GM18861 (cell line): ENCODE measurements around the gene FOXP1.

Experiments
- ATAC-seq: cut with Tn5 transposase; IDR thresholded peaks from one replicate; pipeline ENCODE4 v1.9.1; 2021; ENCODE audit not compliant: unreplicated experiment

FOXP1 gene

DNA sequence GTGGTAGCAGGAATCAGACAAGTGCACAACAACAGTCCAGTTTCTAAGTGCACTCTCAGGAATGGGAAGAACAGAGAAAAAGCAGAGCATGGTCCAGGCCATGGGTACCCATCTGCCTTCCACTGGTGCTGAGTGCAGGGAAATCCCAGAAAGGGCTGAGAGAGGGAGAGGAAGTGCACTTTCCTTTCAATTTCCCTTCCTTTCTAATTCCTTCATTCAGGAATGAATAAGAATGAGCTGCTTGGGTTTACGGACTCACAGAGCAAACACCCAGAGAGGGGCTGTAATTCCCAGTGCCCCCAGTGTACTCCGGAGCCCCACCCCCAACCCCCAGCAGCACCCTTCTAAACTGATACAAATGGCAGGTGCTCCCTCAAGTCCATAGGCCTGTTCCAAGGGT, 300.6 kb downstream of the FOXP1 start:
- no peak for ATAC-seq

DNA sequence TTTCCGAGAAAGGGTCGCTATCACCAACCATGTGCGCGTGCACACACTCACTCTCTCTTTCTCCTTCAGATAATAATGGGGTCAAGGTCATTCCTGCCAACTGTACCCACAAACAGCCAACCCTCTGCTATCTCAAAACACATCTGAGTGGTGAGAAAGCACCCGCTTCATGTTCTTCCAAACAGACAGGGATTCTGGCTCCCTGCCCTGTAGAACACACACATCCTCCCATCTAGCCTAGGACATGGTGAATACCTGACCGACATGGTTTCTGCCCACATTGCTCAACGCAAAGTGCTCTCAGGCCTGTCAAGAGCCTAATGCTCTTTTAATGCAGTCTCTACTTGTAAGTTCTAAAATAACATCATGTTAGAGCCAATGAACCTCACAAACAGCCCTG, 302.2 kb downstream of the FOXP1 start:
- ATAC-seq = no peak

DNA sequence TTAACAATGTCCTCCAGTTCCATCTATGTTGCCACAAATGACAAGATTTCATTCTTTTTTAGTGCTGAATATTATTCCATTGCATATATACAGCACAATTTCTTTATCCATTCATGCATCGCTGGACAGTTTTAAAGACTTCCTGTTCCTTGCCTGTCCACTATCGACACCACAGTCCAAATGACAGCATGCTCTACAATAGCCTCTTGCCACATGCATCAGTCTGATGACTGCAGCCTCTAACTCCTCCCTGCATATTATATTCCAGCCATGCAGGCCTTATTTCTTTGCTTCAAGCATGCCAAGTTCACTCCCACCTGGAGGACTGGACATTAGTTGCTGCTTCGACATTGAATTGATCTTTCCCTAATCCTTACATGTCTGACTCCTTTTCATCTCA, 306.2 kb downstream of the FOXP1 start:
- ATAC-seq = no peak

DNA sequence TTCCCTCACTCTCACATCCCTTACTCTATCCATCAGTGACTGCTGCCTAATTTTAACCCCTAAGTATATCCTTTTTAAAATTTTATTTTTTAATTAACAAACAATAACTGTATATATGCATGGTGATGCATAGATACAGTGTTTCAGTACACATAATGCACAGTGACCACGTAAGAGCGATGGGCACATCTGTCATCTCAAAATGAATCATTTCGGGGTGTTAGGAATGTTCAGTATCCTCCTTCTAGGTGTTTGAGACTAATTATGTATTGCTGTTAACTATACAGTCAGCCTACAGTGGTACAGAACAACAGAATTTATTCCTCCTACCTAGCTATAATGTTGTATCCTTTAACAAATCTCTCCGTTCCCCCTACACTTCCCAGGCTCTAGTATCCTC, 307.0 kb downstream of the FOXP1 start:
- ATAC-seq = no peak

DNA sequence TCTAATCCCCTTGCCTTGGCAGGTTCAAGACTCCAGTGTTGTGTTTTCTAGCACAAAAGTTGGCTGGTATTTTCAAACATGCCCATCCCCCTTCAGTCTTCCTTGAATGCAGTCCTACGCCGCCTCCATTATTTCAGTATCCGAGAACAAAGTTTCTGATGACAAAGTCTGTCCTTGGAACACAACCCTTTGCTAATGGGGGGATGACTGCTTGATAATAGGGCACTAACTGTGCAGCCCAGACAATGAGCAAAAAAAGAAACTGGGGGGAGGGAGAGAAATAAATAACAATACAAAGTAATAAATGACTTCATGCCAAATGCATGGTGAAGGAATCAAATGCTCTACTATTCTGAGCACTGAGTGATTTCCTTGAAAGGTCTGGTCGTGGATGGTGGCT, 310.1 kb downstream of the FOXP1 start:
- ATAC-seq = no peak

DNA sequence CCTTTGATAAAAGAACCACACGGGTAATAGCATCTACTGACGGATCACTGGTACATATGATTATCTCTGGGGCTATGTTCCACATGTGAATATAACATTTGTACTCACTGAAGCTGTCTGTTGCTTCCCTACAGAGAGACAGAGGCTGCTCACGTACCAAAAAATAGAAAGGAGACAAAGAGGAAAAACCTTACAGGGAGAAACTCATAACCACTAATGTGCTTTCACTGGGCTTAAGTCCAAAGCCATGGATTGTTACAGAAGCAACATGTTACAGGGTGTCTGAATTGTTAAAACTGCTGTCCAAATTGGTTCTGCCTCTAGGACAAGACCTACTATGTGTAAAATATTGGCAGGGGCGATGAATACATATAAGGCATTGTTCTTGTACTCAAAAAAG, 311.9 kb downstream of the FOXP1 start:
- ATAC-seq = no peak

DNA sequence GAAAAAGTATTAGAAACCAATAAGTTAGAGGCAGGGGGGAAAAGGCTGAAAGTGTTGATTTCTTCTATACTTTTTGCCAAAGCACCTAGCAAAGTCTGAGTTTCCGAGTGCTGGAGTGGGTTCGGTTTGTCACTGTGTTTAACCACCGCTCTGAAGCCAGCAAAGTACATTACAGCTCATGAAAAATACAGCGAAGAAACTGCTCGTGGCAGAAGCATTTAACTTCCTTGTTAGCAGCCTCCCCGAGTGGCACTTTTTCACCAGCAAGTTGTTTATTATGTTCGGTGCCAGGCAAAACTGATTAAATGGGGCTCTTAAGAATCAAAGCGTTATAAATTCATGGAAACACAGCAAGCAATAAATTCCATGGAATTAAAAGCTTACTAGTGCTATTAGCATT, 313.6 kb downstream of the FOXP1 start:
- no peak for ATAC-seq

DNA sequence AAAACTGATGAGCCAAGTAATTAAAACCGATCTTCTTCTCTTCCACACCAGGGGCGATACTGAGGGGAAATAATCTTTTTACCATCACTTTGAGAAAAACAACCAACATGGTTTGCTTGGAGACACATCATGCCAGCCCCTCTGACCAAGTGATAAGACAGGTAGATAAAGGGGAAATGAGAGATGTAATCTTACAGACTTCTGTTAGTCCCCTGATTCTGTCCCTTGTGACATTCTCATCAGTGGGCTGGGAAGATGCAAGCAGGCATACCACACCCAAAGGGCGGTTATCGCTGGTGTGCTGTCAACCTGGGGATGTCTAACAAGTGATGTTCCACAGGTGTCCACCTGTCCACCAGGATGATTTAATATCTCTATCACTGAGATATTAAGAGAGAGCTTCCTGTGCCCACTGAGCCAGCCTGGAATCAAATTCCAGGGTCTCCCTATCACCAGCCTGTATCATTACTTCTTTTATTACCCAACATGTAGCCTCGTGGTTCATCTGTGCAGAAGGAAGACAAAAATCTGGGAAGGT, 315.0 kb downstream of the FOXP1 start:
- ATAC-seq = no peak

DNA sequence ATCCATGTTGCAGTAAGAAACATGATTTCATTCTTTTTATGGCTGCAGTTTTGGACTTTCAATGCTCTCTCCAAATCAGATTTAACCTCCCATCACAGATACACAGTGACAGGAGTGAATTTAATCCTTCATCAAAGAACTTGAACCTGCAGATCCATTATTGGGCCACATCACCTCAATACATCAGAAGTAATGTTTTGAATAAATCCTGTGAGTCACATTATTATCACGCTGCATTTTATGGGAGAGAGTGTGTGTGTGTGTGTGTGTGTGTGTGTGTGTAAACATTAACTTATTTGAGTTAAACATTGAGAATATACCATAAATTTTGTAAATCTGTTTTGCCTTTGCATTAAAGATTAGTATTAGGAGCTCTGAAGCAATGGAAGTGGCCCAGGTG, 316.7 kb downstream of the FOXP1 start:
- ATAC-seq = no peak

DNA sequence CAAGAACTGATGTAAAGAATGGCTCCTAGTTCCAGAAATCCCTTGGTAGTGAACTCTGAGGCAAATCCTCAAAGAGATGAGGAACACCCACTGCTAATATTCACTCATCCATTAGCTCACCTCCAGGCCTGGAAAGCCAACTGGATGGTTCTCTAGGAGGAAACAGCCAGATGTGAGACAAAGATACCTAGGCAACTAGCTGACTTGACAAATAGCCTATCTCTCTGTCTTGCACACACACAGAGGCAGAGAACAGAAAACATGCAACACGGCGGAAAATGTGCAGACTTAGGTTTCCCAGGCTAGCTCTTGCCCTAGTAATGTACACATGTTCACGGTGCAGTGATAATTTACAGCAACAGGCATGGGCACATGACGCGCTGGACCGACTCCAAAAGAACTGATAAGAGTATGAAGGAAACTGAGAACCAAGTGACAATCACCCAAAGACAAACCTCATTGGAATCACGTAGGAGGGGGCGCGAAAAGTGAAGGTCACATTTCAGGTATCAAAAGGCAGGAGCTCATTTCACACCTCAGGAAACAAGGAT, 318.1 kb downstream of the FOXP1 start:
- ATAC-seq = no peak

DNA sequence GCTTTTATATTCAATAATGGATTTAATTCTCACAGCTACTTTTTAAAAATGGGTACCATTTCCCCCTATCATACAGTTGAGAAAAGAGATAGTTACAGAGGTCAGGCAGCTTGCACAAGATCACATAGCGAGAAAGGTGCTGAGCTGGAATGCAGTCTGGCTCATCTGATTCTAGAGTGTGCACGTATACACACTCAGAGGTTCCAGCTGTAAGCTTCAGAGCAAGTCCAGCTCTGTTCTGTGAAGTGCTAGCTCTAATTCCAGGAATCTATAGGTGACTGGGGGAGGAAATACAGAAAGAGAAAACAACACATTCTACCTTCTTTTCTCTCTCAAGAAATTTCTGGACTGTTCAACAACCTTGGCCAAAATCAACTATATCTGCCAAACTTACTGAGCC, 318.7 kb downstream of the FOXP1 start:
- no peak for ATAC-seq

DNA sequence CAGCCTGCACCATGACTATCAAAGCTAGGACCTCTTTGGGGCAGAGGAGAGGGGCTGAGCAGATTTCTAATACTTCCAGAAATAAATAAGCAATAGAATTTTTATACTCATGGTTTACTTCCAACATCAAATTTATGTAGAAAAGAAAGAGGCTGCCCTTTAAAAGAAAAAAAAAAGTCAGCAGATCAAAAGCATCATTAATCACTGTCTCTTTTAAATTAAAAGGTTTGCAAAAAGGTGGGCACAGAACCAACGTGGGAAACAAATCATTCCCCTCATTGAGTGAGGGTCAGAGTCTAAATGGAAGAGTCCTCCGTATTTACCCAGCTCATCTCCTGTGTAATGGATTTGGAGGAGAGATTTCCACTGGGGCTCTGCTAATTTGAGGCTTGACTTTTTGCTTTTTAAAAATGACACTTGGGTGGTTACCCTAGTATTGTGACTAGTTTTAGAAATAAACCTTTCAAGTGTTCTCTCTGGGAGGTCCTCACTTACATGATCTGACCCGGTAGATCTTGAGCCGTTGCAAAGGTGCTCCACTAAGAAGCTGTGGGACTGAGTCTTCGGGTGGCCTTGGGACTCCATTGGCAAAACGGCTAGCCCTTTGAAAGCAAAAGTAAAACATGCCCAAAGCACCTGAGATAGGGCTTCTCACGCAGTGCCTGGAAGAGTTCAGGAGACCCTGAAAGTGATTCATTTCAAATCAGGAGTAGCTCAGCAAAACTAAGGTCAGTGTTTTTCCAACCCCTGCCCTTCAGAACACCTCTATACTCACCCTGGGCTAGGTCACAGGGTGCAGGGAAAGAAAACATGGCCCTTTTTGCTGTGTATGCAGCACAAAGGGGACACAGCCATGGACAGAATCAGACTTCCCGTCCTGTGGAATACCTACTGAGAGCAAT, 320.9 kb downstream of the FOXP1 start:
- ATAC-seq = no peak

DNA sequence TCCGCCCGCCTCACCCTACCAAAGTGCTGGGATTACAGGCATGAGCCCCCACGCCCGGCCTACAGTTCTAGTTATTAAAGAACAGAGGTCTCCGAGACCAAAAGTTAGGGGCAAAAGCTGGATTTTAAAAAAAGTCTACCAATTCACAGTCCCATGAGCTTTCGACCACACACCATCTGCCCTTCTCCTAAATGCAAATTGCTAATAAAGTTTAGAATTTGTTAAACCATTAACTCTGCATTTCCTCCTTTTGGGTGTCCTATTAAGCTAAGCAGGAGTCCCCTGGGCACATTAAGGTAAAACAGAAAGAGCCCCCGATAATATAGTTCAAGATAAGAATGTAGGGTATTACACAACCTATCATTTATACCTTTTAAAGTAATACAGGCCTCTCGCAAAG, 322.7 kb downstream of the FOXP1 start:
- peak; percentile 99 for ATAC-seq

DNA sequence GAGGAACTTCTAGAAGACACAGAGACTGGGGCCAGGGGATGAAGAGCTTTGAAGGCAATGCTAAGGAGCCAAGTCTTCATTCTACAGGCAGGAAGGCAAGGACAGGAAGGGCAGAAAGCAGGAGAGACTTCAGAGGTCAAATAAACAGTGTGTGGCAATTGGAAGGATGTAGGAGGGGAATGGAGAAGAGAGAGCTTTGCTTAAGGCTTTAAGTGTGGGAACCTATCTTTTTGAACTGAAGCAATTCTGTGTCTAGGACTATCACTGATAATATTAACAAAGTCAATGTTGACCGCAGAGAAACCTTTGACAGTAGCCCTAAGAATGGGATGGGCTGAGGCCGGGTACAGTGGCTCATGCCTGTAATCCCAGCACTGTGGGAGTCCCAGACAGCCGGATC, 325.0 kb downstream of the FOXP1 start:
- no peak for ATAC-seq

DNA sequence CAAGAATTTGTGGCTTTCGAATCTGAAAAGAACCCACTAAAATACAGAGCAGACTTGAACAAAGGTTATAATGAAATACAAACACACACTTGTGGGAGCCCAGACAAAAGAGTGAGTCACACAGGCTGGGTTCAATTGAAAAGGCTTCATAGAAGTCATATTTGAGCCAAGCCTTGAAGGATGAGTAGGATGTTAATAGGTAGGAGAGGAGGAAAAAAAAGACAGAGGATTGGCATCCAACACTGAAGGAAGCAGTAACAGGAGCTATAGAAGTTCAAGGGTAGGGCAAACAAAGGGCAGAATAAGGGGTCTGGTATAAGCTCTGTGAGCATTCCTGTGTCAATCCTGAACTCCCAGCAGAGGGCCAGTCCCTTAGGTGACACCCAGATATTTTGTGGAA, 325.4 kb downstream of the FOXP1 start:
- ATAC-seq = no peak

DNA sequence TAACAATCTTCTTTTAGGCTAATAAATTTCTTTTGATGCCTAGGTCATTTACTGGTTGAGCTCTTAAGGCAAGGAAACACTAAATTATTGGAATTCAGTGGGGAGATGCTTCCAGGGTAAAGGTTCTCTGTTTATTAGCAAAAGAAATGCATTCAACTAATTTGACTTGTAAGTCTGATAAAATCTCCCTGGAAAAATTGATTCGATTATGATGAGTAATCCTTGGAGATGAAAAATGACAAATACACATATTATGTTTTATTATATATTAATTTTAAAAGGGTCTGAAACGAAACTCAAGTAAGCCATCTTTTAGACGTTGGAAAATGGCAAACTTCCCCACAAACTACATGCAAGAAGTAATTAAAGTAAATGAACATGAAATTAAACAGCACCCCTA, 328.0 kb downstream of the FOXP1 start:
- no peak for ATAC-seq

DNA sequence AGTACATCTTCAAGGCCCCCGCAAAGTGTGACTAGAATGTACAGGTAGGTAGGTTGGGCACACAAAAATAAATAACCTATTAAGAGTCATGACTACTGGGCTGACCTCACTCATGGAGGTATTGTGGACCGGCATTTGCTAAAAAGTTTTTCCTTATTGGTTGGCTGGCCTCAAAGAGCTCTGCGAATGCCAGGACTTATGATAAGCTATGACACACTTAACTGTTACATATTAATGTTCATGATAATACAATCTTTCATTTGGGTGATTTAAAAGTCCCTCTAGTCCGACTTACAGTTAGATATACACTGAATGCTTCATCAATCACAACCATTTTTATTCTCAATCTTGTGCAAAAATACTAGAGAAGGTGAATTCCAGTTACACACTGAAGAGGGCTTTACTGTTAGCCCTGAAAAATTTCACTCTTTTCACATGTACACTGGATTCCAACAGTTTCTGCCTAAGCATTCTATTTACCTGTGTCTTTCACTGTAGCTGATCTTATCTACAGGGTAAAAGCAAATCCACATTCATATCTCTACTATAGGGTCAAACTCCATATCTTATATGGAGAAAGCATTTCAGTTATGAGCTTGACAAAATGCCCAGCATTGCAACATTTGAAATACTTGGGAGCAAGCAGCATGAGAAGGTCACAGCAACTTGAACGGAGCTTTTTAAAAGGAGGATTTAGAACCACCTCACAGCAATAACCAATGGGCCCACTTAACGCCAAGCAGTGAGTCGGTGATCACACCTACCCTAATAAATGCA, 329.1 kb downstream of the FOXP1 start:
- no peak for ATAC-seq

DNA sequence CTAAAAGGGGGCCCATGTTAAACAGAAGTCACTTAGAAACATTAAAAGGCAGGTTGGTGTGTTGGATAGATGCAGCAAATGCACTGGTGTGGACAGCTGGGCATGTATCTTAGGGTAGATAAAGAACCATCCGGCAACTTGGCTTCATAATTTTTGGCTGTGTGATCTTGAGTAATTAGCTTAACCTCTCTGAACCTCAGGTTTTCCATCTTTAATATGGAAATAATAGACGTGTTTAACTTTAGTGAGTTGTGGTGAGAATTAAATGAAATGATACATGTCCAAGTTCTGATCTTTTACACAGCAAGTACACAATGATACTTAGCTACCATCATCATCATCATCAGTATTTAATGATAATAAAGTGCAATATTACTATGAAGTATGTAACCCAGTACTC, 330.4 kb downstream of the FOXP1 start:
- no peak for ATAC-seq

DNA sequence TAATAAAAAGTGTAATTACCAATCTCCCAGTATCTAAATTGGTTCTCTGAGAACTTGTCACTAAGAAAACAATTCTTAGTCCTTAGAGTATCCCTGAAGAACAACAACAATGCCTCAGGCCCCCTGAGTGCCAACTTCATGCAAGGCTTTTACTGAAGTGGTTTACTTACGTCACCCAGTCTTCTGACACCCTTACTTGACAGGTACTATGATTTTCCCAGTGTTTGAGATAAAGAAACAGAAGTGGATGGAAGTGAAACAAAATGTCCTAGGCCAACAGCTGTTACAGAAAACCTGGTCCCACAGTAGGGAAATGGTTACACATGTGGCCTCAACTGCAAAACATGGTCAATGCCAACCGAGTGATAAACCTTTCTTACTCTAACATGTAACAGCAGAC, 331.1 kb downstream of the FOXP1 start:
- ATAC-seq = no peak

DNA sequence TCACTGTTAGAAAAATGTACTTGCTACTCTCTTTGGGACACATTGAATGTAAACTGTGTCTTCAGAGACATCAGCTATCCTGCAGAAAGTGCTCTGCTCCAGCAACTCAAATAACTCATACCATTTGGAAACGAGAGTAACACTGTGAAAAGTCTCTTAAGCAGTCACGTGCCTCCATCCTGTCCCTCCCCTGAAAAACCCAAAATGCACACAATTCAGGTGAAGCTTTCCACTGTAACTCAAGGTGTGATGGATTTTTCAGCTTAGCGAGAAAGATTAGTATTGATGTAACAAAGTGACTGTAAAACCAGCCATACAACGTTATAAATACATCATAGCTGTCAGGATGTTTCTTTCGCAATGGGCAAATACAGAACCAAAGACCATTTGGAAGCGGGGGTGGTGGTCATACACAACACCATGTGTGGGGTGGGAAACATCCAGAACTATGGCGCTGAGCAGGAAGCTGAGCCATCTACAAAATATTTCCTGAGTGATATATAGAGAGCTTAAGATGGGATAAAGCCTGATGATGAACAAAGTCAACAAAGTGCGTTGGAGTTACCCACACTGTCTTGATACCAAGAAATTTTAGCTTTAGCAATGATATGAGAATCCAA, 332.3 kb downstream of the FOXP1 start:
- ATAC-seq = no peak

DNA sequence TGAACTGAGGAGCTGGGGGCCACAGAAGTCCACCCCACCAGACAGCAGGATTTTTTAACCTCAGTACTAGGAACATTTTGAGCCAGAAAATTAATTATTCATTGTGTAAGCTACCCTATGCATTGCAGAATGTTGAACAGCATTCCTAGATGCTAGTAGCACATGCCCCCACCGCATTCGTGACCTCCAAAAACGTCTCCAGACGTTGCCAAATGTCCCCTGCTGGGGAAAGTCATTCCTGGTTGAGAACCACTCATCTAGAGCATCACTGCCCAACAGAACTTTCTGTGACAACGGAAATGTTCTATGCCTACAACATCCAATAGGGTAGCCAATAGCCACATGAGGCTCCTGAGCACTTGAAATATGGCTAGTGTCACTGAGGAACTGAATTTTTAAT, 333.5 kb downstream of the FOXP1 start:
- no peak for ATAC-seq
